GM06990 (cell line): Measurements from ENCODE around the gene SLC17A1.
"Not testable (repeated sequence)": the region's sequence is repeated elsewhere in the genome, so short reads cannot be mapped to it uniquely, and the experiment has no call there.

Source experiments
- DNase-seq: peaks from one replicate; pipeline ENCODE4 v3.0.0-alpha.2; 2011; ENCODE audit not compliant: insufficient read length; ENCODE audit errors: extremely low read depth
- H3K27me3 ChIP-seq: replicated peaks from 2 replicates; pipeline ENCODE4 v1.6.0; 2011; ENCODE audit warnings: low read length; ENCODE audit not compliant: control insufficient read depth, insufficient read depth
- H3K36me3 ChIP-seq: 2 replicates; pipeline ENCODE4 v1.5.1; 2011; ENCODE audit warnings: low read length; ENCODE audit not compliant: control insufficient read depth, insufficient read depth
- H3K4me3 ChIP-seq: replicated peaks from 2 replicates; pipeline ENCODE4 v1.5.1; 2011; ENCODE audit warnings: low read depth, mild to moderate bottlenecking, control low read depth, low read length
- TF ChIP-seq, protein P1 (sequence below): IDR thresholded peaks from 2 replicates; pipeline ENCODE4 v1.5.1; 2011; ENCODE audit warnings: low read length, control low read depth, mild to moderate bottlenecking, inconsistent platforms; ENCODE audit not compliant: insufficient read depth, poor library complexity, severe bottlenecking

The SLC17A1 gene

DNA sequence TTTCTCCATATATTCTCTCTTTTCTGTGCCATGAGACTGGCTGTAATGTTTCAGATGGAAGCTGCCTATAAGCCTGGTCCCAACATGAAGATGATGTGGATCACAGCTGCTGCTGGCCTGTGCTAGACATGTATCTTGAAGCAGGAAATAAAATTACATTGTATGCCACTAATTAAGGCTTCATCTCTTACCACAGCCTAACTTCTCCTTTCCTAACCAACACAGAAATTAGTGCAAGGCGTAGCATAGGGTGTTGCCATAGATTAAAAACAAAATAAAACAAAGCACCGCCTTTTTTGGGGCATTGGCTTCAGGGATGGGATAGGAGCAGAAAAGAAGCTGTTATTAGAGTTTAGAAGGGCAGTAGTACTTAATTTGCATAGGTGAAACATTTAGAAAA lies 82.0 kb downstream of the SLC17A1 start:
- H3K4me3 ChIP-seq = no peak overlapping the region
- H3K36me3 ChIP-seq = no peaks in the 10 kb centered on the region
- TF ChIP-seq, protein P1, sequence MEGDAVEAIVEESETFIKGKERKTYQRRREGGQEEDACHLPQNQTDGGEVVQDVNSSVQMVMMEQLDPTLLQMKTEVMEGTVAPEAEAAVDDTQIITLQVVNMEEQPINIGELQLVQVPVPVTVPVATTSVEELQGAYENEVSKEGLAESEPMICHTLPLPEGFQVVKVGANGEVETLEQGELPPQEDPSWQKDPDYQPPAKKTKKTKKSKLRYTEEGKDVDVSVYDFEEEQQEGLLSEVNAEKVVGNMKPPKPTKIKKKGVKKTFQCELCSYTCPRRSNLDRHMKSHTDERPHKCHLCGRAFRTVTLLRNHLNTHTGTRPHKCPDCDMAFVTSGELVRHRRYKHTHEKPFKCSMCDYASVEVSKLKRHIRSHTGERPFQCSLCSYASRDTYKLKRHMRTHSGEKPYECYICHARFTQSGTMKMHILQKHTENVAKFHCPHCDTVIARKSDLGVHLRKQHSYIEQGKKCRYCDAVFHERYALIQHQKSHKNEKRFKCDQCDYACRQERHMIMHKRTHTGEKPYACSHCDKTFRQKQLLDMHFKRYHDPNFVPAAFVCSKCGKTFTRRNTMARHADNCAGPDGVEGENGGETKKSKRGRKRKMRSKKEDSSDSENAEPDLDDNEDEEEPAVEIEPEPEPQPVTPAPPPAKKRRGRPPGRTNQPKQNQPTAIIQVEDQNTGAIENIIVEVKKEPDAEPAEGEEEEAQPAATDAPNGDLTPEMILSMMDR = no peak
- DNase-seq = no peak
- H3K27me3 ChIP-seq = no peaks in the 10 kb centered on the region

DNA sequence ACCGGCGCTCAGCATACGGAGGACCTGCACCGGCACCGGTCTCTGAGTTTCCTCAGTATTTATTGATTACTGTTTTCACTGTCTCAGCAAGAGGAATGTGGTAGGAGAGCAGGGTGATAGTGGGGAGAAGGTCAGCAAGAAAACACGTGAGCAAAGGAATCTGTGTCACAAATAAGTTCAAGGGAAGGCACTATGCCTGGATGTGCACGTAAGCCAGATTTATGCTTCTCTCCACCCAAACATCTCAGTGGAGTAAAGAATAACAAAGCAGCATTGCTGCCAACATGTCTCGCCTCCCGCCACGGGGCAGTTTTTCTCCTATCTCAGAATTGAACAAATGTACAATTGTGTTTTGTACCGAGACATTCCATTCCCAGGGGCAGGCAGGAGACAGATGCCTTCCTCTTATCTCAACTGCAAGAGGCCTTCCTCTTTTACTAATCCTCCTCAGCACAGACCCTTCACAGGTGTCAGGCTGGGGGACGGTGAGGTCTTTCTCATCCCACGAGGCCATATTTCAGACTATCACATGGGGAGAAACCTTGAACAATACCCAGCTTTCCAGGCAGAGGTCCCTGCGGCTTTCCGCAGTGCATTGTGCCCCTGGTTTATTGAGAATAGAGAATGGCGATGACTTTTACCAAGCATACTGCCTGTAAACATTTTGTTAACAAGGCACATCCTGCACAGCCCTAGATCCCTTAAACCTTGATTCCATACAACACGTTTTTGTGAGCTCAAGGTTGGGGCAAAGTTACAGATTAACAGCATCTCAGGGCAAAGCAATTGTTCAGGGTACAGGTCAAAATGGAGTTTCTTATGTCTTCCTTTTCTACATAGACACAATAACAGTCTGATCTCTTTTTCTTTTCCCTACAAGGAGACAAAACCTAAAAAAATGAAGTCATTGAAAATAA lies 83.0 kb downstream of the SLC17A1 start:
- H3K36me3 ChIP-seq, H3K27me3 ChIP-seq, H3K4me3 ChIP-seq, DNase-seq: not testable (repeated sequence)

DNA sequence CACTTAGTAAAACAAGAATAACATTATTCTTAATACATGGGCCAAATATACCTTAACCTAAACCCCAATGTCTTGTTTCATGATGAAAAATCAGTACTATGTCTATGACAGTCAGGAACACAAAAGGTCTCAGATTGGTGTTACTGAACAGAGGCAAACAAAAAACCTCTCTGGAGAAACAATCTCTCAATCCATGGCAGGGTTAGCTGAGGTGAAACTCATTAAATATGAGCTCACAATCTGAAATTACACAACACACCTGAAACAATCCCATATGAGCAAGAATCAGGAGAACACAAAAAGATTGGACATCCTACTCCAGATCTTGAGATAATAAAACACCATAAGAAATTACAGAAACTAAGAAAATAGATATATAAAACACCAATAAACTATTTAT lies 83.8 kb downstream of the SLC17A1 start:
- TF ChIP-seq, protein P1 = no peak
- no peak for DNase-seq
- Histone ChIP-seq H3K36me3 (no peaks in the 10 kb centered on the region), H3K4me3 (no peak overlapping the region), H3K27me3 (no peaks in the 10 kb centered on the region)

DNA sequence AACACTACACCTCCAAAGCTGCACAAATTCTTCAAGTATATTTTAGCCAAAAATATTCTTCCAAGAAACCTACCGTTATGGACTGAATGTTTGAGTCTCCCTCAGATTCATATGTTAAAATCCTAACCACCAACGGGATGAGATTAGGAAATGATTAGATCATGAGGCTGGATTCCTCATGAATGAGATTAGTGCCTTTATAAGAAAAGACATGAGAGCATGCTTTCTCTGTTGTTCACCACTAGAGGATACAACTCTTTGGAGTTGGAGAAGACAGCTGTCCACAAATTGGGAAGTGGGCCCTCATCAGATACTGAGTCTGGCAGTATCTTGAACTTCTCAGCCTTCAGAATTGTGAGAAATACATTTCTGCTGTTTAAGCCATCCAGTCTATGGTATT lies 84.4 kb downstream of the SLC17A1 start:
- Histone ChIP-seq H3K27me3 (no peaks in the 10 kb centered on the region), H3K36me3 (no peaks in the 10 kb centered on the region), H3K4me3 (no peak overlapping the region)
- DNase-seq = no peak
- TF ChIP-seq, protein P1 = no peak

DNA sequence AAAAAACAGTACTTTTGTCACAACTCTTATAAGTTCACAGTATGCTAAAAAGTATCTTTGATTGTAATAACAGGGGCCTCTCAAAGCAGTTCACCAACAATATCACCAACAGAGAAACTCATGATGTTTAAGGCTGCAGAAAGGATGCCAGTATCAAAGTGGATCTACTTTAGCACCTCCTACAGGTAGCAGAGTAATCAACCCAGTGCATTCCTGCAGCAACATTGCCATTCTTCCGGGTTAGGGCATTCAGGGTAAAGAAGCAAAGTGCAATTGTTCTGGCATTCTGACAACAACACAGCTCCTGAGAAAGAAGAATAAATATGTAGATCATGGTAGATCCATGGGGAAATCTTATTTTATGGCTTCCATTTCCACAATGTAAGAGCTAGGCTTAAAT lies 84.9 kb downstream of the SLC17A1 start:
- Histone ChIP-seq H3K27me3 (no peaks in the 10 kb centered on the region), H3K36me3 (no peaks in the 10 kb centered on the region), H3K4me3 (no peak overlapping the region)
- no peak for DNase-seq
- TF ChIP-seq, protein P1 = peak; percentile 20

DNA sequence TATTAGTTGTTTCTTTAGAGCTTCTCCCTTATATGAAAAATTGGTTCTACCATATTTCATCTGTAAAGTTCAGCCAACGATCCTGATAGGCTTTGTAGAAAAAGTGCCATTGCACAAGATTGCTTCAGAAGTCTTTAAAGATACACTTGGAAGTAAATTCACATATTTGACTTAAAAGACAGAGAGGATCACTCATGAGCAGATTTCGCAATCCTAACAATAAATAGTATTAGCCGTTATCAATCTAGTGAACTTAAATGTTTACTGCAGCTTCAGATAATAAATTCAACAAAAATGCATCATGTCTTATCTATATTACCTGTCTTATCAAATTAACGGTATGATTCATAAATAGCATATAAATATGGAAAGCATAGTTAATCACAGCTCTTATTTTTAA lies 86.0 kb downstream of the SLC17A1 start:
- no peak overlapping the region for H3K4me3 ChIP-seq
- H3K27me3 ChIP-seq = no peaks in the 10 kb centered on the region
- TF ChIP-seq, protein P1 = no peak
- DNase-seq = no peak
- H3K36me3 ChIP-seq = no peaks in the 10 kb centered on the region
